Measurements from ENCODE around the gene DAPK2.

DNA sequence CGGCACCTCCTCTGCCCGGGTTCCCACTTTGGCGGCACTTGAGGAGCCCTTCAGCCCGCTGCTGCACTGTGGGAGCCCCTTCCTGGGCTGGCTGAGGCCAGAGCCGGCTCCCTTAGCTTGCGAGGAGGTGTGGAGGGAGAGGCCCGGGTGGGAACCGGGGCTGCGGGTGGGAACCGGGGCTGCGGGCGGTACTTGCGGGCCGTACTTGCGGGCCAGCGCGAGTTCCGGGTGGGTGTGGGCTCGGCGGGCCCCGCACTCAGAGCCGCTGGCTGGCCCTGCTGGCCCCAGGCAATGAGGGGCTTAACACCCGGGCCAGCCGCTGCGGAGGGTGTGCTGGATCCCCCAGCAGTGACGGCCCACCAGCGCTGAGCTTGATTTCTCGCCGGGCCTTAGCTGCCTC lies 14.4 kb upstream of the DAPK2 start:
- TF ChIP-seq POLR2AphosphoS5 (IDR thresholded peaks at IDR 0.05; ENCODE audit: borderline replicate concordance, low read depth, low read length): no peak
- no peak for TF ChIP-seq EZH2 (IDR thresholded peaks at IDR 0.05)
- no peak for TF ChIP-seq FOXP2 (optimal IDR thresholded peaks at IDR 0.05; ENCODE audit: control extremely low read depth, extremely low read length, insufficient read depth)
